ENCODE results near the gene MAP1S.

The MAP1S gene

GRCh38 chr19:17688853-17689595 is 30.3 kb upstream of the MAP1S start:
- no peak overlapping the region for H3K4me3 ChIP-seq (ENCODE audit: low read depth, low read length)
- in situ Hi-C loops (cut with HindIII; ENCODE audit: low sequenced_read_pairs) = no loop called here
- no peak for DNase-seq (ENCODE audit: low read depth, low spot score)
- TF ChIP-seq CTCF (IDR thresholded peaks at IDR 0.05; ENCODE audit: low read depth, low read length) = no peak

- in situ Hi-C loops (cut with HindIII; ENCODE audit: low sequenced_read_pairs) = no loop called here
- no peak overlapping the region for H3K4me3 ChIP-seq (ENCODE audit: low read depth, low read length)
- no peak for DNase-seq (ENCODE audit: low read depth, low spot score)
- no peak for TF ChIP-seq CTCF (IDR thresholded peaks at IDR 0.05; ENCODE audit: low read depth, low read length)
These were observed 26.7 kb upstream of the MAP1S start for GRCh38 chr19:17692566-17692965.

GRCh38 chr19:17695198-17695597 is 24.1 kb upstream of the MAP1S start:
- DNase-seq (ENCODE audit: low read depth, low spot score) = no peak

GRCh38 chr19:17703824-17704463 is 15.3 kb upstream of the MAP1S start:
- in situ Hi-C loops (cut with HindIII; ENCODE audit: low sequenced_read_pairs) = no loop called here
- H3K4me3 ChIP-seq (ENCODE audit: low read depth, low read length) = no peak overlapping the region
- peak; percentile 70 for TF ChIP-seq CTCF (IDR thresholded peaks at IDR 0.05; ENCODE audit: low read depth, low read length)
- DNase-seq (ENCODE audit: low read depth, low spot score) = no peak

More at GRCh38 chr19:17695198-17695597, 24.1 kb upstream of the MAP1S start:
- in situ Hi-C loops (cut with HindIII; ENCODE audit: low sequenced_read_pairs) = no loop called here
- H3K4me3 ChIP-seq (ENCODE audit: low read depth, low read length) = no peak overlapping the region
- no peak for TF ChIP-seq CTCF (IDR thresholded peaks at IDR 0.05; ENCODE audit: low read depth, low read length)

- H3K4me3 ChIP-seq (ENCODE audit: low read depth, low read length) = no peak overlapping the region
- TF ChIP-seq CTCF (IDR thresholded peaks at IDR 0.05; ENCODE audit: low read depth, low read length) = no peak
- DNase-seq (ENCODE audit: low read depth, low spot score) = peak; percentile 16
- in situ Hi-C loops (cut with HindIII; ENCODE audit: low sequenced_read_pairs) = no loop called here
These were observed 12.5 kb upstream of the MAP1S start for GRCh38 chr19:17706750-17707181.

- H3K4me3 ChIP-seq (ENCODE audit: low read depth, low read length) = no peak overlapping the region
- in situ Hi-C loops (cut with HindIII; ENCODE audit: low sequenced_read_pairs) = no loop called here
- no peak for DNase-seq (ENCODE audit: low read depth, low spot score)
- TF ChIP-seq CTCF (IDR thresholded peaks at IDR 0.05; ENCODE audit: low read depth, low read length) = no peak
These were observed 7.4 kb upstream of the MAP1S start for GRCh38 chr19:17711851-17712250.

Measured in astrocyte of the spinal cord (primary cell).